HAP-1 (cell line): Measurements from ENCODE around the gene KCNQ1.

Experiments used
- DNase-seq, 2 experiments: peaks; one replicate each; pipeline ENCODE4 v3.0.0-alpha.2; 2016 to 2020; ENCODE audit warnings: low spot score in 2 of 2
- H3K27me3 ChIP-seq: fragments of 250-450 bp; sonication (Bioruptor Pico); 2 replicates; pipeline ENCODE4 v1.5.1; 2020; ENCODE audit warnings: low read depth, mild to moderate bottlenecking, moderate library complexity
- H3K36me3 ChIP-seq: fragments of 250-450 bp; sonication (Bioruptor Pico); replicated peaks from 2 replicates; pipeline ENCODE4 v1.5.1; 2020; ENCODE audit warnings: mild to moderate bottlenecking
- H3K4me1 ChIP-seq: fragments of 250-450 bp; sonication (Bioruptor Pico); 2 replicates; pipeline ENCODE4 v1.5.1; 2020; ENCODE audit warnings: mild to moderate bottlenecking
- H3K4me3 ChIP-seq: fragments of 250-450 bp; sonication (Bioruptor Pico); 2 replicates; pipeline ENCODE4 v1.5.1; 2020; ENCODE audit warnings: mild to moderate bottlenecking, moderate library complexity
- H3K9me3 ChIP-seq: fragments of 250-450 bp; sonication (Bioruptor Pico); 2 replicates; pipeline ENCODE4 v1.5.1; 2020; ENCODE audit warnings: mild to moderate bottlenecking, moderate library complexity
- in situ Hi-C: fragments of 300-500 bp; cut with MboI; formaldehyde crosslinking; loops from 3 replicates; pipeline ENCODE4 v1.14.3; 2020; ENCODE audit warnings: low sequenced_read_pairs, inconsistent platforms, mixed read lengths

The KCNQ1 gene

GRCh38 chr11:2665526-2666400 is 221.0 kb downstream of the KCNQ1 start:
- H3K36me3 ChIP-seq = no peaks in the 10 kb centered on the region
- in situ Hi-C loops = no loop called here
- H3K9me3 ChIP-seq = no peaks in the 10 kb centered on the region
- peak in 1 of 2 experiments; percentile 2 for DNase-seq
- no peaks in the 10 kb centered on the region for H3K4me1 ChIP-seq
- no peak overlapping the region for H3K4me3 ChIP-seq
- H3K27me3 ChIP-seq = no peaks in the 10 kb centered on the region

GRCh38 chr11:2666401-2666741 is 221.6 kb downstream of the KCNQ1 start:
- Histone ChIP-seq H3K4me3 (no peak overlapping the region), H3K27me3 (no peaks in the 10 kb centered on the region), H3K36me3 (no peaks in the 10 kb centered on the region), H3K9me3 (no peaks in the 10 kb centered on the region), H3K4me1 (no peaks in the 10 kb centered on the region)
- in situ Hi-C loops = no loop called here
- peak in 1 of 2 experiments; percentile 1 for DNase-seq

GRCh38 chr11:2666828-2667570 is 222.2 kb downstream of the KCNQ1 start:
- Histone ChIP-seq H3K27me3 (no peaks in the 10 kb centered on the region), H3K36me3 (no peaks in the 10 kb centered on the region), H3K4me1 (no peaks in the 10 kb centered on the region), H3K9me3 (no peaks in the 10 kb centered on the region), H3K4me3 (no peak overlapping the region)
- in situ Hi-C loops = no loop called here
- DNase-seq = peak in 1 of 2 experiments; percentile 0

- Histone ChIP-seq H3K27me3 (no peaks in the 10 kb centered on the region), H3K9me3 (no peaks in the 10 kb centered on the region), H3K4me1 (no peaks in the 10 kb centered on the region), H3K36me3 (no peaks in the 10 kb centered on the region), H3K4me3 (no peak overlapping the region)
- in situ Hi-C loops = no loop called here
- DNase-seq = no peak
These were observed 223.1 kb downstream of the KCNQ1 start for GRCh38 chr11:2667940-2668339.

- Histone ChIP-seq H3K36me3 (no peaks in the 10 kb centered on the region), H3K4me3 (no peak overlapping the region), H3K27me3 (no peaks in the 10 kb centered on the region), H3K9me3 (no peaks in the 10 kb centered on the region), H3K4me1 (no peaks in the 10 kb centered on the region)
- in situ Hi-C loops = no loop called here
- DNase-seq = no peak
These were observed 224.1 kb downstream of the KCNQ1 start for GRCh38 chr11:2668876-2669275.

- H3K27me3 ChIP-seq = no peaks in the 10 kb centered on the region
- no peak for DNase-seq
- no peaks in the 10 kb centered on the region for H3K4me1 ChIP-seq
- no peaks in the 10 kb centered on the region for H3K9me3 ChIP-seq
- H3K4me3 ChIP-seq = no peak overlapping the region
- in situ Hi-C loops = no loop called here
- H3K36me3 ChIP-seq = no peaks in the 10 kb centered on the region
These were observed 225.0 kb downstream of the KCNQ1 start for GRCh38 chr11:2669634-2670469.

GRCh38 chr11:2670541-2671100 is 225.8 kb downstream of the KCNQ1 start:
- no peaks in the 10 kb centered on the region for H3K9me3 ChIP-seq
- no peaks in the 10 kb centered on the region for H3K4me1 ChIP-seq
- DNase-seq = peak in 1 of 2 experiments; percentile 1
- no peak overlapping the region for H3K4me3 ChIP-seq
- H3K36me3 ChIP-seq = no peaks in the 10 kb centered on the region
- in situ Hi-C loops = no loop called here
- H3K27me3 ChIP-seq = no peaks in the 10 kb centered on the region

GRCh38 chr11:2671748-2672147 is 226.9 kb downstream of the KCNQ1 start:
- Histone ChIP-seq H3K27me3 (no peaks in the 10 kb centered on the region), H3K4me1 (no peaks in the 10 kb centered on the region), H3K4me3 (no peak overlapping the region), H3K36me3 (no peaks in the 10 kb centered on the region), H3K9me3 (no peaks in the 10 kb centered on the region)
- in situ Hi-C loops = no loop called here
- peak in 1 of 2 experiments; percentile 1 for DNase-seq

- DNase-seq = peak in 1 of 2 experiments; percentile 1
- in situ Hi-C loops = no loop called here
- Histone ChIP-seq H3K27me3 (no peaks in the 10 kb centered on the region), H3K4me3 (no peak overlapping the region), H3K4me1 (no peaks in the 10 kb centered on the region), H3K9me3 (no peaks in the 10 kb centered on the region), H3K36me3 (no peaks in the 10 kb centered on the region)
These were observed 227.9 kb downstream of the KCNQ1 start for GRCh38 chr11:2672553-2673249.

- Histone ChIP-seq H3K36me3 (no peaks in the 10 kb centered on the region), H3K4me3 (no peak overlapping the region), H3K9me3 (no peaks in the 10 kb centered on the region), H3K27me3 (no peaks in the 10 kb centered on the region), H3K4me1 (no peaks in the 10 kb centered on the region)
- in situ Hi-C loops = no loop called here
- no peak for DNase-seq
These were observed 228.4 kb downstream of the KCNQ1 start for GRCh38 chr11:2673250-2673610.

- no peaks in the 10 kb centered on the region for H3K4me1 ChIP-seq
- in situ Hi-C loops = no loop called here
These were observed 229.2 kb downstream of the KCNQ1 start for GRCh38 chr11:2673871-2674471.

GRCh38 chr11:2674658-2675131 is 229.9 kb downstream of the KCNQ1 start:
- H3K4me1 ChIP-seq = no peaks in the 10 kb centered on the region
- H3K9me3 ChIP-seq = no peaks in the 10 kb centered on the region
- no peaks in the 10 kb centered on the region for H3K36me3 ChIP-seq
- H3K27me3 ChIP-seq = no peaks in the 10 kb centered on the region
- DNase-seq = no peak
- in situ Hi-C loops = no loop called here
- H3K4me3 ChIP-seq = no peak overlapping the region

More at GRCh38 chr11:2673871-2674471, 229.2 kb downstream of the KCNQ1 start:
- Histone ChIP-seq H3K36me3 (no peaks in the 10 kb centered on the region), H3K4me3 (no peak overlapping the region), H3K27me3 (no peaks in the 10 kb centered on the region), H3K9me3 (no peaks in the 10 kb centered on the region)
- peak in 1 of 2 experiments; percentile 3 for DNase-seq
